ENCODE data around the gene SLC34A1. TPM values are rescaled to one million over a fixed set of nuclear protein-coding genes. Genes with fewer than 3 reads are reported as not detected.

The SLC34A1 gene
- total and polyA plus RNA-seq, 2 donors (not counting 1 experiment from before 2014, with no cell fraction given) = 0.06 TPM; not detected in 1

- H3K4me2 ChIP-seq (replicated peaks; ENCODE audit: low read depth, low read length, poor library complexity, severe bottlenecking) = peak overlapping the region; percentile 99
- H4K20me1 ChIP-seq (ENCODE audit: control insufficient read depth, insufficient read depth, low read length, poor library complexity, severe bottlenecking) = peaks cover 37% of the 10 kb centered on the region
- WGBS (ENCODE audit: insufficient coverage) = 20% methylated on average over 1 of the region's 5 CpGs
- peak overlapping the region; percentile 89 for H3K9ac ChIP-seq (ENCODE audit: low read length)
- H3K9me3 Mint-ChIP-seq (ENCODE audit: insufficient read depth) = no peaks in the 10 kb centered on the region
- H3K79me2 ChIP-seq (ENCODE audit: control insufficient read depth, insufficient read depth, low read length) = peaks cover 46% of the 10 kb centered on the region
- H2AFZ ChIP-seq (ENCODE audit: insufficient read depth, low read depth, low read length, poor library complexity, severe bottlenecking) = peak overlapping the region; percentile 79
- POLR2A ChIA-PET = interaction anchor here (0.5 kb wide), 1 partner anchor 75 kb away, joined by 3 read pairs; no protein-coding TSS in a partner anchor
- DNase-seq (no peak), ATAC-seq (ENCODE audit: low read depth) (no peak)
- H3K4me3 ChIP-seq (ENCODE audit: control extremely low read depth in 1 of 5, extremely low read depth in 1 of 5, insufficient read depth in 1 of 5, low read depth in 2 of 5, low read length in 4 of 5) = peak overlapping the region; percentile 74 to 96 (median 92)
- intact Hi-C loops (cut with micrococcal nuclease) = loop anchor here (1.0 to 2.0 kb wide), 4 partner anchors 14 to 224 kb away; partner anchors contain the start of gene NSD1
- peak overlapping the region; percentile 87 for H3K4me3 Mint-ChIP-seq
- CTCF ChIA-PET = interaction anchor here (1.0 to 7.2 kb wide), 4 partner anchors 14 to 48 kb away, joined by 3 to 60 read pairs (median 3); no protein-coding TSS in a partner anchor
- H3K27ac ChIP-seq (ENCODE audit: low read length in 2 of 2) = peak overlapping the region; percentile 62 to 80
- peaks cover 52 to 60% of the 10 kb centered on the region in 2 donors for H3K4me1 ChIP-seq (ENCODE audit: control insufficient read depth in 2 of 2, insufficient read depth in 2 of 2, low read length in 2 of 2)
- no peaks in the 10 kb centered on the region for H3K9me3 ChIP-seq (ENCODE audit: control extremely low read depth in 1 of 3, control insufficient read depth in 2 of 3, insufficient read depth in 1 of 3, low read length in 2 of 3)
- peaks cover 72% of the 10 kb centered on the region for H3K4me1 Mint-ChIP-seq
- H3K27ac Mint-ChIP-seq = peak overlapping the region; percentile 95
- TF ChIP-seq CTCF (IDR thresholded peaks at IDR 0.05) (no peak), EZH2 (IDR thresholded peaks at IDR 0.05; ENCODE audit: borderline replicate concordance, insufficient read depth, low read depth, low read length, poor library complexity, severe bottlenecking) (no peak)
- no peaks in the 10 kb centered on the region for H3K27me3 Mint-ChIP-seq
- peaks cover 0 to 16% of the 10 kb centered on the region in 2 experiments for H3K36me3 ChIP-seq (replicated peaks in 1 of 2; ENCODE audit: control extremely low read depth in 1 of 2, control insufficient read depth in 1 of 2, extremely low read depth in 1 of 2, insufficient read depth in 2 of 2, low read length in 1 of 2)
- no peaks in the 10 kb centered on the region for H3K27me3 ChIP-seq (replicated peaks in 1 of 4; ENCODE audit: control extremely low read depth in 1 of 4, control insufficient read depth in 3 of 4, insufficient read depth in 4 of 4, low read length in 3 of 4)
These were observed 27.1 kb upstream of the SLC34A1 start for GRCh38 chr5:177357146-177357458.
